Astrocyte (in vitro differentiated cells and primary cell): ENCODE measurements around the gene PLPPR3. TPM values are rescaled to one million over a fixed set of nuclear protein-coding genes. Genes with fewer than 3 reads are reported as not detected.

Source experiments
- DNase-seq: peaks from one replicate; pipeline ENCODE4 v3.0.0-alpha.2; 2010; ENCODE audit warnings: low read depth
- FAIRE-seq: peaks from 2 replicates; lab custom pipeline; 2011; peaks lifted over from hg19 to GRCh38; lab: Jason Lieb, UNC
- H2AFZ ChIP-seq: 2 replicates; pipeline ENCODE4 v1.6.0; 2012; ENCODE audit warnings: low read depth, low read length, inconsistent platforms
- H3K27ac ChIP-seq: 2 replicates; pipeline ENCODE4 v1.5.1; 2011; ENCODE audit warnings: low read depth, low read length, inconsistent platforms
- H3K27me3 ChIP-seq: 2 replicates; pipeline ENCODE4 v1.6.0; 2011; ENCODE audit warnings: low read length, inconsistent platforms; ENCODE audit not compliant: insufficient read depth
- H3K36me3 ChIP-seq: 2 replicates; pipeline ENCODE4 v1.5.1; 2011; ENCODE audit warnings: low read length, inconsistent platforms; ENCODE audit not compliant: insufficient read depth
- H3K4me1 ChIP-seq: 2 replicates; pipeline ENCODE4 v1.5.1; 2011; ENCODE audit warnings: low read length, inconsistent platforms; ENCODE audit not compliant: insufficient read depth
- H3K4me2 ChIP-seq: 2 replicates; pipeline ENCODE4 v1.6.0; 2012; ENCODE audit warnings: low read length, inconsistent platforms
- H3K4me3 ChIP-seq: 2 replicates; pipeline ENCODE4 v1.5.1; 2011; ENCODE audit warnings: low read depth, mild to moderate bottlenecking, low read length, inconsistent platforms; ENCODE audit not compliant: insufficient read depth
- H3K79me2 ChIP-seq: 2 replicates; pipeline ENCODE4 v1.6.0; 2012; ENCODE audit warnings: mild to moderate bottlenecking, low read length, inconsistent platforms; ENCODE audit not compliant: insufficient read depth
- H3K9ac ChIP-seq: 2 replicates; pipeline ENCODE4 v1.6.0; 2012; ENCODE audit warnings: mild to moderate bottlenecking, low read length, inconsistent platforms
- H3K9me3 ChIP-seq: 2 replicates; pipeline ENCODE4 v1.5.1; 2012; ENCODE audit warnings: low read depth, mild to moderate bottlenecking, low read length, inconsistent platforms; ENCODE audit not compliant: insufficient read depth
- H4K20me1 ChIP-seq: 2 replicates; pipeline ENCODE4 v1.6.0; 2012; ENCODE audit warnings: low read length, inconsistent platforms; ENCODE audit not compliant: insufficient read depth
- H3K27ac Mint-ChIP-seq: one replicate; pipeline ENCODE4 v1.8.0; 2021; ENCODE audit warnings: mild to moderate bottlenecking, mixed read lengths; ENCODE audit not compliant: unreplicated experiment
- H3K27me3 Mint-ChIP-seq: one replicate; pipeline ENCODE4 v1.8.0; 2021; ENCODE audit warnings: low read depth, mixed read lengths; ENCODE audit not compliant: unreplicated experiment
- H3K36me3 Mint-ChIP-seq: one replicate; pipeline ENCODE4 v1.8.0; 2021; ENCODE audit warnings: low read depth, mixed read lengths; ENCODE audit not compliant: unreplicated experiment
- H3K4me1 Mint-ChIP-seq: one replicate; pipeline ENCODE4 v1.8.0; 2021; ENCODE audit warnings: low read depth, mixed read lengths; ENCODE audit not compliant: unreplicated experiment
- H3K4me3 Mint-ChIP-seq: one replicate; pipeline ENCODE4 v1.8.0; 2021; ENCODE audit warnings: mild to moderate bottlenecking, moderate library complexity, mixed read lengths; ENCODE audit not compliant: unreplicated experiment
- H3K9me3 Mint-ChIP-seq: one replicate; pipeline ENCODE4 v1.8.0; 2021; ENCODE audit warnings: mild to moderate bottlenecking, mixed read lengths; ENCODE audit not compliant: unreplicated experiment
- CTCF ChIP-seq: IDR thresholded peaks from 2 replicates; pipeline ENCODE4 v1.5.1; 2011; ENCODE audit warnings: low read depth, mild to moderate bottlenecking, inconsistent platforms, low read length, moderate library complexity; ENCODE audit not compliant: insufficient read depth
- EZH2 ChIP-seq: IDR thresholded peaks from 2 replicates; pipeline ENCODE4 v1.6.1; 2012; ENCODE audit warnings: mild to moderate bottlenecking, low read length, inconsistent platforms; ENCODE audit not compliant: insufficient read depth
- total RNA-seq: library from RNA; stranded (reverse); gene quantifications from 2 replicates; pipeline ENCODE4 v1.2.1, GENCODE V29; 2021

The PLPPR3 gene
- total RNA-seq, 1 donor from 2014 or later = 36.5 TPM

GRCh38 chr19:803099-803561, 18.6 kb downstream of the PLPPR3 start:
- peaks cover 99% of the 10 kb centered on the region for H4K20me1 ChIP-seq
- peaks cover 100% of the 10 kb centered on the region for H3K79me2 ChIP-seq
- H3K4me3 Mint-ChIP-seq = no peak overlapping the region
- H3K4me2 ChIP-seq = peak overlapping the region; percentile 91
- H3K9ac ChIP-seq = peak overlapping the region; percentile 66
- H3K27me3 Mint-ChIP-seq = no peaks in the 10 kb centered on the region
- peaks cover 37% of the 10 kb centered on the region for H3K4me1 ChIP-seq
- H3K36me3 ChIP-seq = peaks cover 38% of the 10 kb centered on the region
- TF ChIP-seq EZH2 = no peak
- TF ChIP-seq CTCF = no peak
- H3K9me3 ChIP-seq = no peaks in the 10 kb centered on the region
- DNase-seq (no peak), FAIRE-seq (no peak)
- H3K4me1 Mint-ChIP-seq = peaks cover 19% of the 10 kb centered on the region
- peaks cover 15% of the 10 kb centered on the region for H3K36me3 Mint-ChIP-seq
- H2AFZ ChIP-seq = no peak overlapping the region
- no peaks in the 10 kb centered on the region for H3K9me3 Mint-ChIP-seq
- no peak overlapping the region for H3K27ac ChIP-seq
- no peaks in the 10 kb centered on the region for H3K27me3 ChIP-seq
- H3K4me3 ChIP-seq = no peak overlapping the region
- H3K27ac Mint-ChIP-seq = peak overlapping the region; percentile 12

GRCh38 chr19:802498-803098, 19.2 kb downstream of the PLPPR3 start:
- Mint-ChIP-seq H3K27ac (peak overlapping the region; percentile 44), H3K36me3 (peaks cover 13% of the 10 kb centered on the region), H3K9me3 (no peaks in the 10 kb centered on the region), H3K27me3 (no peaks in the 10 kb centered on the region), H3K4me1 (peaks cover 19% of the 10 kb centered on the region), H3K4me3 (no peak overlapping the region)
- H3K79me2 ChIP-seq = peaks cover 98% of the 10 kb centered on the region
- DNase-seq (no peak), FAIRE-seq (no peak)
- peak overlapping the region; percentile 37 for H3K27ac ChIP-seq
- H3K36me3 ChIP-seq = peaks cover 34% of the 10 kb centered on the region
- TF ChIP-seq CTCF = no peak
- no peak for TF ChIP-seq EZH2
- H4K20me1 ChIP-seq = peaks cover 97% of the 10 kb centered on the region
- H3K9ac ChIP-seq = peak overlapping the region; percentile 66
- no peak overlapping the region for H2AFZ ChIP-seq
- peaks cover 37% of the 10 kb centered on the region for H3K4me1 ChIP-seq
- no peaks in the 10 kb centered on the region for H3K9me3 ChIP-seq
- no peaks in the 10 kb centered on the region for H3K27me3 ChIP-seq
- H3K4me2 ChIP-seq = peak overlapping the region; percentile 91
- peak overlapping the region; percentile 57 for H3K4me3 ChIP-seq
